ENCODE data around the gene BEND7. TPM values are rescaled to one million over a fixed set of nuclear protein-coding genes. Genes with fewer than 3 reads are reported as not detected.

Gene BEND7
- total and polyA plus RNA-seq, 2 of the 13 experiments (the other 11 are each of a cell fraction or from before 2014, with no cell fraction given), result 14.1 to 17.1 TPM

DNA sequence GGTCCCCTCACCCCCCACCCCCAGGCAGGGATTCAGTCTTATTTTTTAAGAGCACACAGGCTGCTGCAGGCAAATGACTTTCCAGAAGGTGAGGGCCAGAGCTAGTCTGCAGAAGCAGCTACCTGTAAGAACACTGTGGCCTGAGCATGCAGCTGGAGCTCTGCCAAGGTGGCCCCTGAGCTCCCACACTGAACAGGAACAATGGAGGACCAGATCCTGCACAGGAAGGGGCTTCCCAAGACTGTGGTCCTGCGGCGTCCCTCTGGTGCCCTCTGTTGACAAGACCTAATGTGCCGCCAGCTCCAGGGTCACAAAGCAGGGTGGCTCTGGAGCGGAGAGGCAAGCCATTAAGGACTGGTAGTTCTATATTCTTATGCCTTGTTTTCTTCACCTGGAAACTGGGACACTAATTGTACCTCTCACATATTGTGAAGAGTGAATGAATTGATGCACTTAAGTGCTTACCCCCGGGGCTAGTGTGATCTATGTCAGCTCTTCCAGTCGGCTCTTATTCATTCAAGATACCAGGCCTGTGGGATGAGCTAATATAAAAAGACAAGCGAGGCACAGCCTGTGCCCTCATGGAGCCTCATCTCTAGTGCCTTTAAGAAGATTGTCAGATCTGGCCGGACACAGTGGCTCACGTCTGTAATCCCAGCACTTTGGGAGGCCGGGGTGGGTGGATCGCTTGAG is 8.0 kb upstream of the BEND7 start (continued):
- TF ChIP-seq ATF2 (CRISPR knock-in tag; IDR thresholded peaks at IDR 0.05), result peak; percentile 59; the same call in 1 of the 2 replicates
- TF ChIP-seq SIN3B (IDR thresholded peaks at IDR 0.05; ENCODE audit: low read length), result no peak
- 0 out of 2 replicates have a peak, but pooled peaks have one; percentile 24 for TF ChIP-seq ELF1 (CRISPR knock-in tag; IDR thresholded peaks at IDR 0.05)
- TF ChIP-seq MIER3 (CRISPR knock-in tag; IDR thresholded peaks at IDR 0.05; ENCODE audit: borderline replicate concordance), result 0 out of 2 replicates have a peak, but pooled peaks have one; percentile 39
- no peak for TF ChIP-seq MIXL1 (CRISPR knock-in tag; IDR thresholded peaks at IDR 0.05)
- TF ChIP-seq ZBTB7B (CRISPR knock-in tag; IDR thresholded peaks at IDR 0.05), result peak; percentile 77
- TF ChIP-seq FOSL2 (CRISPR knock-in tag; IDR thresholded peaks at IDR 0.05), result peak; percentile 33; the same call in 1 of the 2 replicates
- TF ChIP-seq, protein P1, sequence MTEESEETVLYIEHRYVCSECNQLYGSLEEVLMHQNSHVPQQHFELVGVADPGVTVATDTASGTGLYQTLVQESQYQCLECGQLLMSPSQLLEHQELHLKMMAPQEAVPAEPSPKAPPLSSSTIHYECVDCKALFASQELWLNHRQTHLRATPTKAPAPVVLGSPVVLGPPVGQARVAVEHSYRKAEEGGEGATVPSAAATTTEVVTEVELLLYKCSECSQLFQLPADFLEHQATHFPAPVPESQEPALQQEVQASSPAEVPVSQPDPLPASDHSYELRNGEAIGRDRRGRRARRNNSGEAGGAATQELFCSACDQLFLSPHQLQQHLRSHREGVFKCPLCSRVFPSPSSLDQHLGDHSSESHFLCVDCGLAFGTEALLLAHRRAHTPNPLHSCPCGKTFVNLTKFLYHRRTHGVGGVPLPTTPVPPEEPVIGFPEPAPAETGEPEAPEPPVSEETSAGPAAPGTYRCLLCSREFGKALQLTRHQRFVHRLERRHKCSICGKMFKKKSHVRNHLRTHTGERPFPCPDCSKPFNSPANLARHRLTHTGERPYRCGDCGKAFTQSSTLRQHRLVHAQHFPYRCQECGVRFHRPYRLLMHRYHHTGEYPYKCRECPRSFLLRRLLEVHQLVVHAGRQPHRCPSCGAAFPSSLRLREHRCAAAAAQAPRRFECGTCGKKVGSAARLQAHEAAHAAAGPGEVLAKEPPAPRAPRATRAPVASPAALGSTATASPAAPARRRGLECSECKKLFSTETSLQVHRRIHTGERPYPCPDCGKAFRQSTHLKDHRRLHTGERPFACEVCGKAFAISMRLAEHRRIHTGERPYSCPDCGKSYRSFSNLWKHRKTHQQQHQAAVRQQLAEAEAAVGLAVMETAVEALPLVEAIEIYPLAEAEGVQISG (CRISPR knock-in tag; IDR thresholded peaks at IDR 0.05), result peak; percentile 79
- peak; percentile 19; the same call in 1 of the 2 replicates for TF ChIP-seq SAP130 (CRISPR knock-in tag; IDR thresholded peaks at IDR 0.05; ENCODE audit: low read depth)
- peak; percentile 23; the same call in 1 of the 2 replicates for TF ChIP-seq THAP11 (CRISPR knock-in tag; IDR thresholded peaks at IDR 0.05)
- peak; percentile 52; the same call in 1 of the 2 replicates for TF ChIP-seq CCDC6 (CRISPR knock-in tag; IDR thresholded peaks at IDR 0.05)
- TF ChIP-seq KLF15 (CRISPR knock-in tag; IDR thresholded peaks at IDR 0.05; ENCODE audit: borderline replicate concordance), result no peak
- no peak for TF ChIP-seq PRDM15 (CRISPR knock-in tag; IDR thresholded peaks at IDR 0.05)
- no peak for TF ChIP-seq ZNF326 (CRISPR knock-in tag; IDR thresholded peaks at IDR 0.05; ENCODE audit: borderline replicate concordance)
- TF ChIP-seq GATA4 (IDR thresholded peaks at IDR 0.05; ENCODE audit: borderline replicate concordance, low read depth), result no peak
- TF ChIP-seq, protein P2, sequence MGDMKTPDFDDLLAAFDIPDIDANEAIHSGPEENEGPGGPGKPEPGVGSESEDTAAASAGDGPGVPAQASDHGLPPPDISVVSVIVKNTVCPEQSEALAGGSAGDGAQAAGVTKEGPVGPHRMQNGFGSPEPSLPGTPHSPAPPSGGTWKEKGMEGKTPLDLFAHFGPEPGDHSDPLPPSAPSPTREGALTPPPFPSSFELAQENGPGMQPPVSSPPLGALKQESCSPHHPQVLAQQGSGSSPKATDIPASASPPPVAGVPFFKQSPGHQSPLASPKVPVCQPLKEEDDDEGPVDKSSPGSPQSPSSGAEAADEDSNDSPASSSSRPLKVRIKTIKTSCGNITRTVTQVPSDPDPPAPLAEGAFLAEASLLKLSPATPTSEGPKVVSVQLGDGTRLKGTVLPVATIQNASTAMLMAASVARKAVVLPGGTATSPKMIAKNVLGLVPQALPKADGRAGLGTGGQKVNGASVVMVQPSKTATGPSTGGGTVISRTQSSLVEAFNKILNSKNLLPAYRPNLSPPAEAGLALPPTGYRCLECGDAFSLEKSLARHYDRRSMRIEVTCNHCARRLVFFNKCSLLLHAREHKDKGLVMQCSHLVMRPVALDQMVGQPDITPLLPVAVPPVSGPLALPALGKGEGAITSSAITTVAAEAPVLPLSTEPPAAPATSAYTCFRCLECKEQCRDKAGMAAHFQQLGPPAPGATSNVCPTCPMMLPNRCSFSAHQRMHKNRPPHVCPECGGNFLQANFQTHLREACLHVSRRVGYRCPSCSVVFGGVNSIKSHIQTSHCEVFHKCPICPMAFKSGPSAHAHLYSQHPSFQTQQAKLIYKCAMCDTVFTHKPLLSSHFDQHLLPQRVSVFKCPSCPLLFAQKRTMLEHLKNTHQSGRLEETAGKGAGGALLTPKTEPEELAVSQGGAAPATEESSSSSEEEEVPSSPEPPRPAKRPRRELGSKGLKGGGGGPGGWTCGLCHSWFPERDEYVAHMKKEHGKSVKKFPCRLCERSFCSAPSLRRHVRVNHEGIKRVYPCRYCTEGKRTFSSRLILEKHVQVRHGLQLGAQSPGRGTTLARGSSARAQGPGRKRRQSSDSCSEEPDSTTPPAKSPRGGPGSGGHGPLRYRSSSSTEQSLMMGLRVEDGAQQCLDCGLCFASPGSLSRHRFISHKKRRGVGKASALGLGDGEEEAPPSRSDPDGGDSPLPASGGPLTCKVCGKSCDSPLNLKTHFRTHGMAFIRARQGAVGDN (CRISPR knock-in tag; IDR thresholded peaks at IDR 0.05), result peak; percentile 28; the same call in 1 of the 2 replicates

Measured in HepG2 (cell line).